Lower leg skin (tissue), 3 donors: ENCODE results near the gene ALOX5.
"Not testable (repeated sequence)": the region's sequence is repeated elsewhere in the genome, so short reads cannot be mapped to it uniquely, and the experiment has no call there.

Experiments used
- CTCF ChIP-seq, 3 donors: fragments of 450-650 bp; IDR thresholded peaks; one replicate each; pipeline ENCODE4 v1.5.1; 2016; ENCODE audit warnings: antibody characterized with exemption in 3 of 3, mild to moderate bottlenecking in 3 of 3, moderate library complexity in 2 of 3
- POLR2A ChIP-seq, 2 donors: fragments of 450-650 bp; IDR thresholded peaks; one replicate each; pipeline ENCODE4 v1.6.1; 2016 to 2017; ENCODE audit warnings: antibody characterized with exemption in 2 of 2, mild to moderate bottlenecking in 1 of 2, moderate library complexity in 1 of 2

- not testable (repeated sequence) for TF ChIP-seq POLR2A, CTCF (IDR thresholded peaks at IDR 0.05)
Measured at GRCh38 chr10:45391636-45392035, 17.6 kb downstream of the ALOX5 start.
